Naive thymus-derived CD4-positive, alpha-beta T cell (primary cell): Measurements from ENCODE around the gene MX1. TPM values are rescaled to one million over a fixed set of nuclear protein-coding genes. Genes with fewer than 3 reads are reported as not detected.

ENCODE experiments used
- ATAC-seq: fragments of 150-1000 bp; cut with Tn5 transposase; 2 replicates; pipeline ENCODE4 v1.10.0; 2021; ENCODE audit warnings: mild to moderate bottlenecking, moderate library complexity
- CTCF ChIA-PET: fragments of 350-600 bp; sonication (Branson Sonifier 250); formaldehyde crosslinking; loops from one replicate; lab custom pipeline; 2021; ENCODE audit warnings: antibody characterized with exemption; lab: Charles Lee
- POLR2A ChIA-PET: fragments of 350-600 bp; sonication (Branson Sonifier 250); formaldehyde crosslinking; loops from one replicate; lab custom pipeline; 2021; ENCODE audit warnings: antibody characterized with exemption, inconsistent platforms; lab: Charles Lee
- DNase-seq, 9 donors: peaks; one replicate each; pipeline versions ENCODE4 v3.0.0 to v3.0.0-alpha.2; 2020 to 2022; ENCODE audit warnings: mixed read lengths in 1 of 9
- H3K27ac ChIP-seq: one replicate; pipeline ENCODE4 v1.7.0; 2013; ENCODE audit warnings: mild to moderate bottlenecking, low read depth, low read length, moderate library complexity
- H3K27me3 ChIP-seq, 2 donors: one replicate each; pipeline ENCODE4 v1.7.0; 2013; ENCODE audit warnings: low read length in 2 of 2, mild to moderate bottlenecking in 2 of 2, moderate library complexity in 2 of 2; ENCODE audit not compliant: control insufficient read depth in 2 of 2, insufficient read depth in 2 of 2
- H3K36me3 ChIP-seq, 3 experiments: 1 replicate in 2 of 3; 2 replicates in 1 of 3; pipeline ENCODE4 v1.7.0; 2013; ENCODE audit warnings: low read length in 3 of 3, mild to moderate bottlenecking in 3 of 3, moderate library complexity in 1 of 3; ENCODE audit not compliant: insufficient read depth in 3 of 3, control insufficient read depth in 2 of 3
- H3K4me1 ChIP-seq, 2 donors: one replicate each; pipeline ENCODE4 v1.7.0; 2013; ENCODE audit warnings: low read length in 2 of 2, mild to moderate bottlenecking in 2 of 2, moderate library complexity in 1 of 2; ENCODE audit not compliant: control insufficient read depth in 2 of 2, insufficient read depth in 2 of 2
- H3K4me3 ChIP-seq: 2 replicates; pipeline ENCODE4 v1.7.0; 2013; ENCODE audit warnings: mild to moderate bottlenecking, low read length
- H3K9me3 ChIP-seq, 3 experiments: 1 replicate in 2 of 3; 2 replicates in 1 of 3; pipeline ENCODE4 v1.7.0; 2013; ENCODE audit warnings: low read length in 3 of 3; ENCODE audit not compliant: control insufficient read depth in 2 of 3
- H3K27ac Mint-ChIP-seq, 9 donors: one replicate each; pipeline ENCODE4 v1.8.0; 2020 to 2022; ENCODE audit warnings: mixed read lengths in 9 of 9, mild to moderate bottlenecking in 8 of 9, moderate library complexity in 5 of 9, inconsistent platforms in 2 of 9
- H3K27me3 Mint-ChIP-seq, 5 donors: one replicate each; pipeline ENCODE4 v1.8.0; 2021 to 2022; ENCODE audit warnings: mixed read lengths in 5 of 5, mild to moderate bottlenecking in 1 of 5
- H3K36me3 Mint-ChIP-seq, 5 donors: one replicate each; pipeline ENCODE4 v1.8.0; 2020 to 2022; ENCODE audit warnings: mixed read lengths in 5 of 5, mild to moderate bottlenecking in 3 of 5, inconsistent platforms in 1 of 5
- H3K4me1 Mint-ChIP-seq, 7 donors: one replicate each; pipeline ENCODE4 v1.8.0; 2020 to 2022; ENCODE audit warnings: mixed read lengths in 7 of 7, mild to moderate bottlenecking in 3 of 7, inconsistent platforms in 1 of 7
- H3K4me3 Mint-ChIP-seq, 10 donors: one replicate each; pipeline ENCODE4 v1.8.0; 2020 to 2022; ENCODE audit warnings: mild to moderate bottlenecking in 10 of 10, mixed read lengths in 10 of 10, moderate library complexity in 6 of 10, inconsistent platforms in 2 of 10
- H3K9me3 Mint-ChIP-seq, 11 donors: one replicate each; pipeline ENCODE4 v1.8.0; 2020 to 2022; ENCODE audit warnings: mixed read lengths in 11 of 11, mild to moderate bottlenecking in 4 of 11, inconsistent platforms in 1 of 11, moderate library complexity in 1 of 11
- intact Hi-C, 2 donors: fragments of 100-400 bp; cut with micrococcal nuclease; formaldehyde crosslinking; loops; one replicate each; pipeline ENCODE4 v1.15.1; 2023
- polyA plus RNA-seq, 2 donors: library from polyadenylated mRNA; unstranded; fragments of 300-500 nt; fragmentation: Illumina TruSeq; gene quantifications; one replicate each; pipeline ENCODE4 v1.2.3, GENCODE V29; 2021
- total RNA-seq, 6 experiments: library from RNA in 5 of 6; stranded (reverse) in 5 of 6; gene quantifications; 1 replicate in 5 of 6; 2 replicates in 1 of 6; pipeline ENCODE4 v1.2.3 and lab custom pipeline; 2021 to 2026

MX1 gene
- total and polyA plus RNA-seq, 7 experiments from 2014 or later, result 50.2 to 384 (median 74.5) TPM

GRCh38 chr21:41387042-41387819, 38.8 kb upstream of the MX1 start:
- Histone ChIP-seq H3K4me3 (no peak overlapping the region), H3K27ac (no peak overlapping the region), H3K36me3 (peaks cover 7 to 82% (median 12%) of the 10 kb centered on the region in 3 experiments), H3K4me1 (no peaks in the 10 kb centered on the region), H3K9me3 (no peaks in the 10 kb centered on the region), H3K27me3 (no peaks in the 10 kb centered on the region)
- ChIA-PET CTCF (no interaction called here), POLR2A (interaction anchor here (1.0 kb wide), 1 partner anchor 17 kb away, joined by 3 read pairs; no protein-coding TSS in a partner anchor)
- Mint-ChIP-seq H3K9me3 (no peaks in the 10 kb centered on the region), H3K4me3 (no peak overlapping the region), H3K27me3 (no peaks in the 10 kb centered on the region), H3K4me1 (peaks cover 0 to 20% (median 3%) of the 10 kb centered on the region in 7 donors), H3K27ac (peak overlapping the region in 6 of 9 donors; percentile 1 to 76 (median 34)), H3K36me3 (peaks cover 28 to 60% (median 33%) of the 10 kb centered on the region in 5 donors)
- no peak for DNase-seq
- no peak for ATAC-seq
- intact Hi-C loops, result no loop called here

GRCh38 chr21:41387824-41388223, 38.2 kb upstream of the MX1 start:
- Mint-ChIP-seq H3K4me3 (no peak overlapping the region), H3K4me1 (peaks cover 0 to 20% (median 3%) of the 10 kb centered on the region in 7 donors), H3K36me3 (peaks cover 27 to 58% (median 35%) of the 10 kb centered on the region in 5 donors), H3K27ac (peak overlapping the region in 3 of 9 donors; percentile 1 to 78 (median 68)), H3K27me3 (no peaks in the 10 kb centered on the region), H3K9me3 (no peaks in the 10 kb centered on the region)
- ATAC-seq (no peak), DNase-seq (no peak)
- intact Hi-C loops, result no loop called here
- Histone ChIP-seq H3K36me3 (peaks cover 7 to 78% (median 12%) of the 10 kb centered on the region in 3 experiments), H3K27me3 (no peaks in the 10 kb centered on the region), H3K9me3 (no peaks in the 10 kb centered on the region), H3K4me1 (no peaks in the 10 kb centered on the region), H3K4me3 (no peak overlapping the region), H3K27ac (no peak overlapping the region)
- POLR2A ChIA-PET, result no interaction called here
- CTCF ChIA-PET, result no interaction called here

GRCh38 chr21:41388259-41388658, 37.8 kb upstream of the MX1 start:
- H3K4me1 Mint-ChIP-seq, result peaks cover 0 to 20% (median 3%) of the 10 kb centered on the region in 7 donors
- H3K9me3 Mint-ChIP-seq, result no peaks in the 10 kb centered on the region
- H3K4me1 ChIP-seq, result no peaks in the 10 kb centered on the region
- peaks cover 28 to 59% (median 35%) of the 10 kb centered on the region in 5 donors for H3K36me3 Mint-ChIP-seq
- H3K36me3 ChIP-seq, result peaks cover 4 to 76% (median 12%) of the 10 kb centered on the region in 3 experiments
- CTCF ChIA-PET, result interaction anchor here (1.1 kb wide), 1 partner anchor 105 kb away, joined by 4 read pairs; no protein-coding TSS in a partner anchor
- ATAC-seq (no peak), DNase-seq (no peak)
- H3K27me3 ChIP-seq, result no peaks in the 10 kb centered on the region
- H3K27ac ChIP-seq, result no peak overlapping the region
- H3K4me3 ChIP-seq, result no peak overlapping the region
- H3K4me3 Mint-ChIP-seq, result no peak overlapping the region
- intact Hi-C loops, result no loop called here
- peak overlapping the region in 3 of 9 donors; percentile 67 to 78 (median 77) for H3K27ac Mint-ChIP-seq
- no peaks in the 10 kb centered on the region for H3K27me3 Mint-ChIP-seq
- H3K9me3 ChIP-seq, result no peaks in the 10 kb centered on the region
- POLR2A ChIA-PET, result no interaction called here

- CTCF ChIA-PET, result no interaction called here
- H3K27ac Mint-ChIP-seq, result peak overlapping the region in 3 of 9 donors; percentile 14 to 51 (median 47)
Measured at GRCh38 chr21:41390043-41390639, 35.9 kb upstream of the MX1 start.

GRCh38 chr21:41393876-41394465, 32.1 kb upstream of the MX1 start:
- Histone ChIP-seq H3K27me3 (no peaks in the 10 kb centered on the region), H3K36me3 (peaks cover 19 to 83% (median 30%) of the 10 kb centered on the region in 3 experiments), H3K4me3 (no peak overlapping the region), H3K9me3 (no peaks in the 10 kb centered on the region), H3K4me1 (no peaks in the 10 kb centered on the region), H3K27ac (no peak overlapping the region)
- ATAC-seq, result no peak
- H3K9me3 Mint-ChIP-seq, result no peaks in the 10 kb centered on the region
- intact Hi-C loops, result no loop called here
- no peak overlapping the region for H3K4me3 Mint-ChIP-seq
- POLR2A ChIA-PET, result no interaction called here
- H3K4me1 Mint-ChIP-seq, result peaks cover 0 to 10% (median 0%) of the 10 kb centered on the region in 7 donors
- H3K36me3 Mint-ChIP-seq, result peaks cover 19 to 72% (median 47%) of the 10 kb centered on the region in 5 donors
- DNase-seq, result no peak
- H3K27me3 Mint-ChIP-seq, result no peaks in the 10 kb centered on the region
- peak overlapping the region in 6 of 9 donors; percentile 3 to 67 (median 40) for H3K27ac Mint-ChIP-seq
- CTCF ChIA-PET, result no interaction called here

More at GRCh38 chr21:41390043-41390639, 35.9 kb upstream of the MX1 start:
- peaks cover 39 to 64% (median 47%) of the 10 kb centered on the region in 5 donors for H3K36me3 Mint-ChIP-seq
- Histone ChIP-seq H3K9me3 (no peaks in the 10 kb centered on the region), H3K4me1 (no peaks in the 10 kb centered on the region), H3K36me3 (peaks cover 9 to 75% (median 12%) of the 10 kb centered on the region in 3 experiments), H3K27me3 (no peaks in the 10 kb centered on the region), H3K27ac (no peak overlapping the region), H3K4me3 (no peak overlapping the region)
- intact Hi-C loops, result no loop called here
- no peaks in the 10 kb centered on the region for H3K9me3 Mint-ChIP-seq
- no peak overlapping the region for H3K4me3 Mint-ChIP-seq
- peaks cover 0 to 25% (median 5%) of the 10 kb centered on the region in 7 donors for H3K4me1 Mint-ChIP-seq
- no peaks in the 10 kb centered on the region for H3K27me3 Mint-ChIP-seq
- DNase-seq, result no peak
- POLR2A ChIA-PET, result no interaction called here
- no peak for ATAC-seq

GRCh38 chr21:41396558-41397075, 29.4 kb upstream of the MX1 start:
- no peak overlapping the region for H3K4me3 Mint-ChIP-seq
- CTCF ChIA-PET, result no interaction called here
- H3K4me1 ChIP-seq, result no peaks in the 10 kb centered on the region
- no peaks in the 10 kb centered on the region for H3K27me3 Mint-ChIP-seq
- POLR2A ChIA-PET, result interaction anchor here (0.8 kb wide), 1 partner anchor 39 kb away, joined by 3 read pairs; no protein-coding TSS in a partner anchor
- no peaks in the 10 kb centered on the region for H3K9me3 Mint-ChIP-seq
- no peak overlapping the region for H3K27ac ChIP-seq
- DNase-seq (no peak), ATAC-seq (peak; percentile 71)
- no peaks in the 10 kb centered on the region for H3K27me3 ChIP-seq
- peaks cover 21 to 88% (median 58%) of the 10 kb centered on the region in 5 donors for H3K36me3 Mint-ChIP-seq
- H3K4me3 ChIP-seq, result no peak overlapping the region
- H3K4me1 Mint-ChIP-seq, result peaks cover 0 to 10% (median 0%) of the 10 kb centered on the region in 7 donors
- no peaks in the 10 kb centered on the region for H3K9me3 ChIP-seq
- peaks cover 7 to 83% (median 32%) of the 10 kb centered on the region in 3 experiments for H3K36me3 ChIP-seq
- intact Hi-C loops, result no loop called here
- H3K27ac Mint-ChIP-seq, result peak overlapping the region in 3 of 9 donors; percentile 6 to 44 (median 28)
